Vagina (tissue), 2 donors: Measurements from ENCODE around the gene BRICD5.

Experiments used
- POLR2A ChIP-seq, 2 donors: fragments of 450-650 bp; IDR thresholded peaks; one replicate each; pipeline ENCODE4 v1.6.1; 2017; ENCODE audit warnings: antibody characterized with exemption in 2 of 2, mild to moderate bottlenecking in 2 of 2, moderate library complexity in 2 of 2
- POLR2AphosphoS5 ChIP-seq, 2 donors: sonication (generic); formaldehyde crosslinking; IDR thresholded peaks; one replicate each; pipeline ENCODE4 v1.9.0; 2017; ENCODE audit warnings: antibody characterized with exemption in 2 of 2, mild to moderate bottlenecking in 2 of 2, low read depth in 1 of 2; ENCODE audit not compliant: insufficient read depth in 1 of 2
- TF ChIP-seq, protein P1 (sequence below), 3 experiments: fragments of 450-650 bp in 2 of 3; fragments of 200-600 bp in 1 of 3; sonication (generic) in 1 of 3; IDR thresholded peaks; one replicate each; pipeline ENCODE4 v1.5.1; 2017 to 2019; ENCODE audit warnings: antibody characterized with exemption in 3 of 3, mild to moderate bottlenecking in 2 of 3, moderate library complexity in 2 of 3

GRCh38 chr16:2230376-2230775 is 19.7 kb upstream of the BRICD5 start:
- TF ChIP-seq, protein P1, sequence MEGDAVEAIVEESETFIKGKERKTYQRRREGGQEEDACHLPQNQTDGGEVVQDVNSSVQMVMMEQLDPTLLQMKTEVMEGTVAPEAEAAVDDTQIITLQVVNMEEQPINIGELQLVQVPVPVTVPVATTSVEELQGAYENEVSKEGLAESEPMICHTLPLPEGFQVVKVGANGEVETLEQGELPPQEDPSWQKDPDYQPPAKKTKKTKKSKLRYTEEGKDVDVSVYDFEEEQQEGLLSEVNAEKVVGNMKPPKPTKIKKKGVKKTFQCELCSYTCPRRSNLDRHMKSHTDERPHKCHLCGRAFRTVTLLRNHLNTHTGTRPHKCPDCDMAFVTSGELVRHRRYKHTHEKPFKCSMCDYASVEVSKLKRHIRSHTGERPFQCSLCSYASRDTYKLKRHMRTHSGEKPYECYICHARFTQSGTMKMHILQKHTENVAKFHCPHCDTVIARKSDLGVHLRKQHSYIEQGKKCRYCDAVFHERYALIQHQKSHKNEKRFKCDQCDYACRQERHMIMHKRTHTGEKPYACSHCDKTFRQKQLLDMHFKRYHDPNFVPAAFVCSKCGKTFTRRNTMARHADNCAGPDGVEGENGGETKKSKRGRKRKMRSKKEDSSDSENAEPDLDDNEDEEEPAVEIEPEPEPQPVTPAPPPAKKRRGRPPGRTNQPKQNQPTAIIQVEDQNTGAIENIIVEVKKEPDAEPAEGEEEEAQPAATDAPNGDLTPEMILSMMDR (IDR thresholded peaks at IDR 0.05) = no peak
- TF ChIP-seq POLR2AphosphoS5 (IDR thresholded peaks at IDR 0.05; ENCODE audit: insufficient read depth in 1 of 2, low read depth in 1 of 2) (no peak), POLR2A (IDR thresholded peaks at IDR 0.05) (no peak)
